IMR-90 (cell line): Measurements from ENCODE around the gene FANCG. TPM values are rescaled to one million over a fixed set of nuclear protein-coding genes. Genes with fewer than 3 reads are reported as not detected.

Source experiments
- ATAC-seq: fragments of 200-7000 bp; cut with Tn5 transposase; 2 replicates; pipeline ENCODE4 v1.9.1; 2020; ENCODE audit warnings: low read depth, mild to moderate bottlenecking, moderate library complexity
- BruUV-seq: library from RNA; stranded (reverse); fragments of 400-500 nt; replicated peaks from 2 replicates; lab custom pipeline; 2021; lab: Mats Ljungman, UMichigan
- CTCF ChIA-PET: fragments of 300-600 bp; formaldehyde crosslinking; extraction: SDS; loops from one replicate; lab custom pipeline; 2021; ENCODE audit warnings: antibody characterized with exemption; lab: Yijun Ruan, JAX
- POLR2A ChIA-PET: fragments of 300-600 bp; sonication (Branson Sonifier 250); formaldehyde crosslinking; loops from one replicate; lab custom pipeline; 2022; ENCODE audit warnings: antibody characterized with exemption; ENCODE audit not compliant: unreplicated experiment; lab: Charles Lee
- DNase-seq: peaks from one replicate; pipeline ENCODE4 v3.0.0; 2013
- H2AFZ ChIP-seq: replicated peaks from 2 replicates; pipeline ENCODE3; 2013; ENCODE audit warnings: low read length, mild to moderate bottlenecking; ENCODE audit not compliant: poor library complexity
- H2AK5ac ChIP-seq: 2 replicates; pipeline ENCODE4 v1.6.1; 2013; ENCODE audit warnings: low read depth, low read length, inconsistent platforms
- H2AK9ac ChIP-seq: replicated peaks from 2 replicates; pipeline ENCODE3; 2013; ENCODE audit warnings: mild to moderate bottlenecking, low read depth, low read length, moderate library complexity; ENCODE audit not compliant: poor library complexity
- H2BK120ac ChIP-seq: 2 replicates; pipeline ENCODE4 v1.6.1; 2013; ENCODE audit warnings: low read depth, low read length, inconsistent platforms
- H2BK15ac ChIP-seq: 3 replicates; pipeline ENCODE4 v1.6.1; 2013; ENCODE audit warnings: low read depth, low read length, inconsistent platforms
- H2BK20ac ChIP-seq: 2 replicates; pipeline ENCODE4 v1.6.1; 2013; ENCODE audit warnings: low read depth, mild to moderate bottlenecking, inconsistent platforms, low read length, moderate library complexity
- H2BK5ac ChIP-seq: 2 replicates; pipeline ENCODE4 v1.6.1; 2013; ENCODE audit warnings: mild to moderate bottlenecking, low read depth, low read length, inconsistent platforms; ENCODE audit not compliant: poor library complexity, severe bottlenecking
- H3K14ac ChIP-seq: replicated peaks from 2 replicates; pipeline ENCODE4 v1.6.1; 2013; ENCODE audit warnings: low read depth, low read length, inconsistent platforms
- H3K18ac ChIP-seq: 2 replicates; pipeline ENCODE4 v1.6.1; 2013; ENCODE audit warnings: low read depth, low read length, control low read depth
- H3K23ac ChIP-seq: 2 replicates; pipeline ENCODE4 v1.6.1; 2013; ENCODE audit warnings: low read depth, low read length, inconsistent platforms
- H3K27ac ChIP-seq: 2 replicates; pipeline ENCODE4 v1.5.1; 2013; ENCODE audit warnings: mild to moderate bottlenecking, control low read depth, low read length; ENCODE audit not compliant: insufficient read depth
- H3K27me3 ChIP-seq: 2 replicates; pipeline ENCODE4 v1.6.1; 2013; ENCODE audit warnings: low read length; ENCODE audit not compliant: control insufficient read depth, insufficient read depth
- H3K36me3 ChIP-seq: 2 replicates; pipeline ENCODE4 v1.6.1; 2013; ENCODE audit warnings: low read length, mixed read lengths; ENCODE audit not compliant: control insufficient read depth, insufficient read depth
- H3K4ac ChIP-seq: 2 replicates; pipeline ENCODE4 v1.6.1; 2013; ENCODE audit warnings: low read depth, low read length, inconsistent platforms
- H3K4me1 ChIP-seq: 2 replicates; pipeline ENCODE4 v1.6.1; 2013; ENCODE audit warnings: low read length, mixed read lengths; ENCODE audit not compliant: control insufficient read depth, insufficient read depth
- H3K4me2 ChIP-seq: 2 replicates; pipeline ENCODE4 v1.6.1; 2013; ENCODE audit warnings: low read depth, mild to moderate bottlenecking, control low read depth, low read length, moderate library complexity
- H3K4me3 ChIP-seq: 2 replicates; pipeline ENCODE4 v1.5.1; 2013; ENCODE audit warnings: low read depth, mild to moderate bottlenecking, control low read depth, low read length, moderate library complexity; ENCODE audit not compliant: insufficient read depth
- H3K56ac ChIP-seq: 2 replicates; pipeline ENCODE4 v1.6.1; 2013; ENCODE audit warnings: low read length, inconsistent platforms; ENCODE audit not compliant: insufficient read depth; ENCODE audit errors: extremely low read depth
- H3K79me1 ChIP-seq, 2 experiments: 2 replicates each; pipeline ENCODE4 v1.6.1; 2013; ENCODE audit warnings: low read length in 2 of 2, inconsistent platforms in 1 of 2, low read depth in 1 of 2
- H3K9ac ChIP-seq: 2 replicates; pipeline ENCODE4 v1.6.1; 2013; ENCODE audit warnings: low read depth, low read length, control low read depth
- H3K9me1 ChIP-seq: 2 replicates; pipeline ENCODE4 v1.6.1; 2013; ENCODE audit warnings: low read length, inconsistent platforms; ENCODE audit not compliant: insufficient read depth
- H3K9me3 ChIP-seq: 2 replicates; pipeline ENCODE4 v1.6.1; 2013; ENCODE audit warnings: low read length; ENCODE audit not compliant: control insufficient read depth, insufficient read depth
- H4K20me1 ChIP-seq: 2 replicates; pipeline ENCODE4 v1.6.1; 2013; ENCODE audit warnings: low read length, inconsistent platforms; ENCODE audit not compliant: insufficient read depth
- H4K5ac ChIP-seq: 2 replicates; pipeline ENCODE4 v1.6.1; 2013; ENCODE audit warnings: mild to moderate bottlenecking, low read depth, low read length, control low read depth
- H4K8ac ChIP-seq, 2 experiments: 2 replicates each; pipeline ENCODE4 v1.6.1; 2013; ENCODE audit warnings: low read depth in 2 of 2, low read length in 2 of 2, control low read depth in 1 of 2, inconsistent platforms in 1 of 2
- H4K91ac ChIP-seq: 2 replicates; pipeline ENCODE4 v1.6.1; 2013; ENCODE audit warnings: low read depth, low read length, inconsistent platforms; ENCODE audit not compliant: insufficient read depth
- BHLHE40 ChIP-seq: fragments of 150-350 bp; IDR thresholded peaks from 2 replicates; pipeline ENCODE4 v1.6.1; 2016; ENCODE audit warnings: mild to moderate bottlenecking, low read depth, low read length
- FOS ChIP-seq: fragments of 150-350 bp; IDR thresholded peaks from 2 replicates; pipeline ENCODE4 v1.6.1; 2016; ENCODE audit warnings: low read depth, low read length
- MAFK ChIP-seq: IDR thresholded peaks from 2 replicates; pipeline ENCODE4 v1.6.1; 2012; ENCODE audit warnings: low read depth, low read length, improper control_type of control experiment
- MXI1 ChIP-seq: IDR thresholded peaks from 2 replicates; pipeline ENCODE4 v1.6.1; 2012; ENCODE audit warnings: low read depth, mild to moderate bottlenecking, low read length, moderate library complexity, borderline replicate concordance
- NFE2L2 ChIP-seq: fragments of 150-350 bp; IDR thresholded peaks from 2 replicates; pipeline ENCODE4 v1.6.1; 2016; ENCODE audit warnings: low read depth, mild to moderate bottlenecking, low read length
- POLR2A ChIP-seq: IDR thresholded peaks from 2 replicates; pipeline ENCODE4 v1.6.1; 2012; ENCODE audit warnings: mild to moderate bottlenecking, low read depth, low read length
- RAD21 ChIP-seq: IDR thresholded peaks from 2 replicates; pipeline ENCODE4 v1.6.1; 2012; ENCODE audit warnings: low read length, improper control_type of control experiment
- RCOR1 ChIP-seq: IDR thresholded peaks from 2 replicates; pipeline ENCODE4 v1.6.1; 2012; ENCODE audit warnings: mild to moderate bottlenecking, low read length, improper control_type of control experiment; ENCODE audit not compliant: insufficient replicate concordance
- SMC3 ChIP-seq: fragments of 150-350 bp; IDR thresholded peaks from 2 replicates; pipeline ENCODE4 v1.6.1; 2016; ENCODE audit warnings: low read depth, mild to moderate bottlenecking, antibody characterized with exemption, low read length, moderate library complexity
- USF2 ChIP-seq: fragments of 150-350 bp; IDR thresholded peaks from 2 replicates; pipeline ENCODE4 v1.6.1; 2017; ENCODE audit warnings: mild to moderate bottlenecking, antibody characterized with exemption, low read length, low read depth
- whole genome bisulfite sequencing, 2 experiments: methylation state at CpG; one replicate each; pipeline versions ENCODE4 v1.1.5 to v1.1.7; 2013; ENCODE audit warnings: missing lambda C conversion rate in 2 of 2; ENCODE audit not compliant: insufficient read length in 1 of 2; ENCODE audit errors: extremely low coverage in 2 of 2; 5-methylcytosine and 5-hydroxymethylcytosine counted together
- dilution Hi-C: fragments of 300-500 bp; cut with HindIII; formaldehyde crosslinking; loops from one replicate; pipeline ENCODE4 v1.14.3; 2018; ENCODE audit warnings: low sequenced_read_pairs; ENCODE audit not compliant: unreplicated experiment
- in situ Hi-C: fragments of 300-500 bp; cut with MboI; formaldehyde crosslinking; loops from 3 replicates; pipeline ENCODE4 v1.14.3; 2019; ENCODE audit warnings: low sequenced_read_pairs, inconsistent platforms, mixed read lengths
- intact Hi-C: fragments of 100-400 bp; cut with micrococcal nuclease; formaldehyde crosslinking; loops from 2 replicates; pipeline ENCODE4 v1.10.0; 2022
- polyA plus RNA-seq, 3 experiments: library from polyadenylated mRNA; depleted of rRNA; stranded (reverse); fragments of >200 nt; gene quantifications; 2 replicates each; pipeline ENCODE4 v1.2.3, GENCODE V29; 2012; ENCODE audit warnings: low replicate concordance in 1 of 3
- total RNA-seq: library from RNA; depleted of rRNA; stranded (reverse); fragments of >200 nt; gene quantifications from 2 replicates; pipeline ENCODE4 v1.2.3, GENCODE V29; 2012
- TF ChIP-seq, protein P1 (sequence below): conservative IDR thresholded peaks from 2 replicates; pipeline ENCODE4 v1.5.1; 2012; ENCODE audit warnings: mild to moderate bottlenecking, low read depth, low read length, improper control_type of control experiment
- TF ChIP-seq, protein P2 (sequence below): fragments of 150-350 bp; IDR thresholded peaks from 2 replicates; pipeline ENCODE4 v1.6.1; 2016; ENCODE audit warnings: low read depth, mild to moderate bottlenecking, low read length, moderate library complexity, borderline replicate concordance

FANCG gene
- total and polyA plus RNA-seq, 2 of the 4 experiments (the other 2 are of a cell fraction) = 16.1 to 19.3 TPM

DNA sequence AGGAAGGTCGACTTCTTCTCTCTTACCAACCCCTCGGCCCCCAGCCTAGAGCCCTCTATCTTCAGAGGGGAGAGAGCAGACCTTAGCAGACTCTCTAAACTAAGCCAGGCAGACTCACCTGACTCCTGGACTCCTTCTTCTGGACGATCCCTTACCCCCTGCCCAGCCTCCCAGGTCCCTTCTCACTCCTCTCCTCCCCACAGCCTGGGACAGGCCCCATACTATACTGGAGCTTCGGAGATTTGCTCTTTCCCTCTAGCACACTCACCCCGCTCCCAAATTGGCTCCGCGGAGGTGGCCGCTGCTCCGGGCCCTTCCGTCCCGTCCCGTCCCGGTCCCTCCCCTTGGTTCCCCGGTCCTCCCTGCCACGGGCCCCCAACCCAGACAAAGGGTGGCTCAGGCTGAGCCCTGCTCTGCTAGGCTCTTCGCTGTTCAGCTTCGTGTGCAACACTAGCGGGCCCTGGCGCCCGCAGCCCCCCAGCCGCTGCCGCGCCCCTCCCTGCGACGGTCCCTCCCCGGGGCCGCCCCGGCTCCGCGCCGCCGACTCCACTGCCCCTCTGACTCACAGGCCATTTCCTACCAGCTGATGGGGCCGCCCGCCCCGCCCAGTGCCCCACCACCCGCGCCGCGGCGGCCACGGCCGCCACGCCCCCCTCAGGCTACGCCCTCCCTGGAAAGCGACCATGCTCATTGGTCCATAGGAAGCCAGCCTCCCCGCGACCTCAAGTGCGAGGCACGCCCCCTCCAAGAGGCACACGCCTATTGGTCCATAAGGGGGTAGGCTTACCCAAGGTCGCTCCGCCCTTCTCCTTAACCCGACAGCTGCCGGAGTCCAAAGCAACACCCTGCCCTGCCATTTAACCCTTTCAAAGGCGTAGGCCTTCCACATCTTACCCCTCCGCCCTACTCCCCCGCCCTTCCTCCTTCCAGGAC lies 31.5 kb upstream of the FANCG start:
- peak overlapping the region; percentile 63 for H4K5ac ChIP-seq
- peaks cover 14% of the 10 kb centered on the region for H3K36me3 ChIP-seq
- peaks cover 12% of the 10 kb centered on the region; the same call in 1 of the 2 replicates for H4K20me1 ChIP-seq
- peak overlapping the region; percentile 87 for H3K56ac ChIP-seq
- peaks cover 23% of the 10 kb centered on the region for H3K4me1 ChIP-seq
- peak overlapping the region; percentile 75 for H3K4me3 ChIP-seq
- intact Hi-C loops = no loop called here
- WGBS, 2 experiments = 1% methylated on average over 34 of the region's 57 CpGs; no CpG with 5 or more reads in 1 of the 2 experiments
- H3K4ac ChIP-seq = peak overlapping the region; percentile 92
- H3K79me1 ChIP-seq = peaks cover 25 to 60% of the 10 kb centered on the region in 2 experiments; a peak in 3 of 4 replicates
- peaks cover 17% of the 10 kb centered on the region for H3K9me1 ChIP-seq
- BruUV-seq = no TSS peak
- H3K4me2 ChIP-seq = peak overlapping the region; percentile 93
- peak overlapping the region; percentile 89 for H2AFZ ChIP-seq
- POLR2A ChIA-PET = interaction anchor here (0.6 to 0.9 kb wide), 3 partner anchors 39 to 419 kb away, joined by 3 to 4 read pairs (median 3); partner anchors contain the start of gene VCP
- H4K91ac ChIP-seq = peak overlapping the region; percentile 92
- peak overlapping the region; percentile 89 for H2BK120ac ChIP-seq
- peak overlapping the region; percentile 81 for H2BK5ac ChIP-seq
- peak overlapping the region; percentile 75 for H2BK20ac ChIP-seq
- peak overlapping the region; percentile 68 for H2AK5ac ChIP-seq
- ATAC-seq (peak; percentile 75), DNase-seq (peak; percentile 99)
- H3K23ac ChIP-seq = peak overlapping the region; percentile 92
- no peaks in the 10 kb centered on the region for H3K27me3 ChIP-seq
- peak overlapping the region; percentile 55 for H3K18ac ChIP-seq
- dilution Hi-C loops = no loop called here
- CTCF ChIA-PET = interaction anchor here (1.1 kb wide), 1 partner anchor 492 kb away, joined by 3 read pairs; no protein-coding TSS in a partner anchor
- peak overlapping the region; percentile 98 for H2AK9ac ChIP-seq
- peak overlapping the region; percentile 87 for H3K27ac ChIP-seq
- in situ Hi-C loops = no loop called here
- peak overlapping the region; percentile 68 to 89 for H4K8ac ChIP-seq
- peak overlapping the region; percentile 89 for H3K9ac ChIP-seq
- H2BK15ac ChIP-seq = peak overlapping the region; percentile 76; the same call in 2 of the 3 replicates
- no peaks in the 10 kb centered on the region for H3K9me3 ChIP-seq
- H3K14ac ChIP-seq = peak overlapping the region; percentile 97
- TF ChIP-seq POLR2A (peak; percentile 89), MXI1 (peak; percentile 65; the same call in 1 of the 2 replicates), RCOR1 (no peak), USF2 (0 out of 2 replicates have a peak, but pooled peaks have one; percentile 39), NFE2L2 (peak; percentile 6; the same call in 1 of the 2 replicates), MAFK (no peak), BHLHE40 (no peak), RAD21 (no peak), SMC3 (no peak), FOS (peak; percentile 28; the same call in 1 of the 2 replicates)
- TF ChIP-seq, protein P1, sequence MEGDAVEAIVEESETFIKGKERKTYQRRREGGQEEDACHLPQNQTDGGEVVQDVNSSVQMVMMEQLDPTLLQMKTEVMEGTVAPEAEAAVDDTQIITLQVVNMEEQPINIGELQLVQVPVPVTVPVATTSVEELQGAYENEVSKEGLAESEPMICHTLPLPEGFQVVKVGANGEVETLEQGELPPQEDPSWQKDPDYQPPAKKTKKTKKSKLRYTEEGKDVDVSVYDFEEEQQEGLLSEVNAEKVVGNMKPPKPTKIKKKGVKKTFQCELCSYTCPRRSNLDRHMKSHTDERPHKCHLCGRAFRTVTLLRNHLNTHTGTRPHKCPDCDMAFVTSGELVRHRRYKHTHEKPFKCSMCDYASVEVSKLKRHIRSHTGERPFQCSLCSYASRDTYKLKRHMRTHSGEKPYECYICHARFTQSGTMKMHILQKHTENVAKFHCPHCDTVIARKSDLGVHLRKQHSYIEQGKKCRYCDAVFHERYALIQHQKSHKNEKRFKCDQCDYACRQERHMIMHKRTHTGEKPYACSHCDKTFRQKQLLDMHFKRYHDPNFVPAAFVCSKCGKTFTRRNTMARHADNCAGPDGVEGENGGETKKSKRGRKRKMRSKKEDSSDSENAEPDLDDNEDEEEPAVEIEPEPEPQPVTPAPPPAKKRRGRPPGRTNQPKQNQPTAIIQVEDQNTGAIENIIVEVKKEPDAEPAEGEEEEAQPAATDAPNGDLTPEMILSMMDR = no peak
- TF ChIP-seq, protein P2, sequence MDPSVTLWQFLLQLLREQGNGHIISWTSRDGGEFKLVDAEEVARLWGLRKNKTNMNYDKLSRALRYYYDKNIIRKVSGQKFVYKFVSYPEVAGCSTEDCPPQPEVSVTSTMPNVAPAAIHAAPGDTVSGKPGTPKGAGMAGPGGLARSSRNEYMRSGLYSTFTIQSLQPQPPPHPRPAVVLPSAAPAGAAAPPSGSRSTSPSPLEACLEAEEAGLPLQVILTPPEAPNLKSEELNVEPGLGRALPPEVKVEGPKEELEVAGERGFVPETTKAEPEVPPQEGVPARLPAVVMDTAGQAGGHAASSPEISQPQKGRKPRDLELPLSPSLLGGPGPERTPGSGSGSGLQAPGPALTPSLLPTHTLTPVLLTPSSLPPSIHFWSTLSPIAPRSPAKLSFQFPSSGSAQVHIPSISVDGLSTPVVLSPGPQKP = no peak
